HG03565 (cell line): Measurements from ENCODE around the gene CWC15.
"Not testable (repeated sequence)": the region's sequence is repeated elsewhere in the genome, so short reads cannot be mapped to it uniquely, and the experiment has no call there.

Experiments used
- ATAC-seq: cut with Tn5 transposase; IDR thresholded peaks from one replicate; pipeline ENCODE4 v1.9.1; 2021; ENCODE audit warnings: mild to moderate bottlenecking, moderate library complexity; ENCODE audit not compliant: unreplicated experiment

Gene CWC15

GRCh38 chr11:94956963-94957362 lies 16.4 kb downstream of the CWC15 start:
- ATAC-seq: no peak

GRCh38 chr11:94954753-94955152 lies 18.6 kb downstream of the CWC15 start:
- no peak for ATAC-seq

GRCh38 chr11:94948070-94948617 lies 25.2 kb downstream of the CWC15 start:
- no peak for ATAC-seq

GRCh38 chr11:94946812-94947211 lies 26.5 kb downstream of the CWC15 start:
- no peak for ATAC-seq

GRCh38 chr11:94941131-94941530 lies 32.2 kb downstream of the CWC15 start:
- no peak for ATAC-seq

- ATAC-seq: no peak
These were observed 34.0 kb downstream of the CWC15 start for GRCh38 chr11:94939346-94939745.

GRCh38 chr11:94938095-94939055 lies 35.0 kb downstream of the CWC15 start:
- no peak for ATAC-seq

- ATAC-seq: no peak
These were observed 38.5 kb downstream of the CWC15 start for GRCh38 chr11:94934846-94935245.

- no peak for ATAC-seq
These were observed 39.0 kb downstream of the CWC15 start for GRCh38 chr11:94934362-94934761.

GRCh38 chr11:94933223-94934130 lies 39.9 kb downstream of the CWC15 start:
- ATAC-seq: no peak

- ATAC-seq: no peak
These were observed 40.9 kb downstream of the CWC15 start for GRCh38 chr11:94932503-94932902.

GRCh38 chr11:94932072-94932471 lies 41.3 kb downstream of the CWC15 start:
- not testable (repeated sequence) for ATAC-seq

- ATAC-seq: no peak
These were observed 45.0 kb downstream of the CWC15 start for GRCh38 chr11:94928117-94928990.

- ATAC-seq: no peak
These were observed 46.6 kb downstream of the CWC15 start for GRCh38 chr11:94926698-94927237.

GRCh38 chr11:94926271-94926625 lies 47.1 kb downstream of the CWC15 start:
- no peak for ATAC-seq

- no peak for ATAC-seq
These were observed 47.7 kb downstream of the CWC15 start for GRCh38 chr11:94925422-94926270.

- ATAC-seq: no peak
These were observed 48.7 kb downstream of the CWC15 start for GRCh38 chr11:94924612-94925011.

GRCh38 chr11:94924171-94924572 lies 49.2 kb downstream of the CWC15 start:
- ATAC-seq: no peak

- no peak for ATAC-seq
These were observed 50.4 kb downstream of the CWC15 start for GRCh38 chr11:94923004-94923334.
